Measurements from ENCODE around the gene LMAN1L. TPM values are rescaled to one million over a fixed set of nuclear protein-coding genes. Genes with fewer than 3 reads are reported as not detected.

LMAN1L gene
- total and polyA plus RNA-seq, 2 experiments from 2014 or later = not detected

DNA sequence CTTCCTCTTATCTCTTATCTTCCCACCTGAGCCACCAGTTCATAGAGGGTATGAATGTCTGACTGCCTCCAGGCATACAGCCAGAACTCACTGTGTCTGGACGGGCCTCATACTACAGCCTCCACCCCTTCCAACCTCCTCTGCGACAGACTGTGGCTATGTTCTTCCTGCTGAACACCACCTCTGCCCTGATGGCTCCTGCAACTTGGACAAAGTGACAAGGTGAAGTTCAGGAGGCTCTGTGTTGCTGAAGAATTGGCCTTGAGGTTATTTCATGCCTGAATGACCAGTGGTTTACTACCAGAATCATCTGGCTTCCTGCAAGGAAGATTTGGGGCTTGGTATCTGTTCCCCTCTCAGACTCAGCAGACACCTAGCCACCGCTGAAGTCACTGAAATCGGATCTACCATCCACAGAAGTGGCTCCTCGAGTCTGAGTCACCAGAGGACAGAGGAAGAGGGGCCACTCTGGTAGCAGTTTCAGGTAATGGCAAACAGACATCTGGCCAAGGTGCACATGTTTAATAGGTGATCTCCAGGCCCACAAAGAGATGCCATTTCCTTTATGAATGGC is 44.5 kb downstream of the LMAN1L start:
- Histone ChIP-seq H3K9me3 (ENCODE audit: low read depth) (no peaks in the 10 kb centered on the region), H3K9me2 (replicated peaks; ENCODE audit: insufficient read depth) (no peaks in the 10 kb centered on the region), H2AFZ (no peak overlapping the region), H3K4me3 (no peak overlapping the region), H3K79me2 (peaks cover 72% of the 10 kb centered on the region), H3K36me3 (replicated peaks; ENCODE audit: insufficient read depth, low read depth) (no peaks in the 10 kb centered on the region), H3K27ac (peak overlapping the region; percentile 52), H3K4me1 (ENCODE audit: insufficient read depth) (peaks cover 11% of the 10 kb centered on the region), H4K20me1 (ENCODE audit: insufficient read depth, poor library complexity, severe bottlenecking) (peaks cover 45% of the 10 kb centered on the region), H3K27me3 (no peaks in the 10 kb centered on the region), H3K4me2 (no peak overlapping the region)
- DNase-seq (ENCODE audit: low spot score) = no peak
- TF ChIP-seq, protein P1, sequence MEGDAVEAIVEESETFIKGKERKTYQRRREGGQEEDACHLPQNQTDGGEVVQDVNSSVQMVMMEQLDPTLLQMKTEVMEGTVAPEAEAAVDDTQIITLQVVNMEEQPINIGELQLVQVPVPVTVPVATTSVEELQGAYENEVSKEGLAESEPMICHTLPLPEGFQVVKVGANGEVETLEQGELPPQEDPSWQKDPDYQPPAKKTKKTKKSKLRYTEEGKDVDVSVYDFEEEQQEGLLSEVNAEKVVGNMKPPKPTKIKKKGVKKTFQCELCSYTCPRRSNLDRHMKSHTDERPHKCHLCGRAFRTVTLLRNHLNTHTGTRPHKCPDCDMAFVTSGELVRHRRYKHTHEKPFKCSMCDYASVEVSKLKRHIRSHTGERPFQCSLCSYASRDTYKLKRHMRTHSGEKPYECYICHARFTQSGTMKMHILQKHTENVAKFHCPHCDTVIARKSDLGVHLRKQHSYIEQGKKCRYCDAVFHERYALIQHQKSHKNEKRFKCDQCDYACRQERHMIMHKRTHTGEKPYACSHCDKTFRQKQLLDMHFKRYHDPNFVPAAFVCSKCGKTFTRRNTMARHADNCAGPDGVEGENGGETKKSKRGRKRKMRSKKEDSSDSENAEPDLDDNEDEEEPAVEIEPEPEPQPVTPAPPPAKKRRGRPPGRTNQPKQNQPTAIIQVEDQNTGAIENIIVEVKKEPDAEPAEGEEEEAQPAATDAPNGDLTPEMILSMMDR (IDR thresholded peaks at IDR 0.05; ENCODE audit: poor library complexity) = no peak
- no peak for TF ChIP-seq EZH2 (IDR thresholded peaks at IDR 0.05; ENCODE audit: borderline replicate concordance)
- no peak for TF ChIP-seq EZH2phosphoT487 (IDR thresholded peaks at IDR 0.05; ENCODE audit: low read depth, severe bottlenecking, unreplicated experiment)
- WGBS (ENCODE audit: low lambda C conversion rate, missing lambda C conversion rate) = 63% methylated on average over 5 of the region's 5 CpGs

DNA sequence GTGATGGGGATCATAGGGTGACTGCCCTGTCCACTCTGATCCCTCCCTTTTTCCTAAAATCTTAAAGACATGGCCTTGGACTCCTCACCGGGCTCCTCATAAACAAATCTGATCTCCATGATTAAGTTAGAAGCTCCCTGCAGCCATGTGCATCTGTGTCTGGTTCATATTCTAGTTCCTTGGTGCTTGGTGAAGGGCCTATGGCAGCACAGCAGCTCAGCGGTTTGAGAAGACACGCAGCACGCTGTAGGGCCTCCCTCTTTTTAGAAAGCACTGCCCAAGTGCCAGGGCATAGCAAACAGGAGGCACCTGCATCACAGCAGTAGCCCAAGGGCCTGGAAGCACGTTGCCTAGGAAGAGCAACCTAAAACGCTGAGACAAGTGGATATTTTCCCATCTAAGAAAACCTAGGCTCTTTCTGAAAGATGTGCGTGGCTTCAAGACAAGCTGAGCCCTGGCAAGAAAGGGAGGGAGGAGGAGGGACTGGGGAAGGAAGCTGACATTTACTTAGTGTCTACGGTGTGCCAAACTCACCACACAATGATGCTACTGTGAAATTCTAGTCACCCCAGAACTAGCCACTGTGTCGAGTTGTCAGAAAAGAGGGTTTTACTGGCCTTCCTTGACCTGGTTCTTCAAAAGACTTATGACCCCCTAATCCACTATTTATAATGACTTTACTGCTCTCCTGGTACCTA is 45.2 kb downstream of the LMAN1L start:
- WGBS (ENCODE audit: low lambda C conversion rate, missing lambda C conversion rate) = 91% methylated on average over 9 of the region's 9 CpGs
- H3K36me3 ChIP-seq (replicated peaks; ENCODE audit: insufficient read depth, low read depth) = no peaks in the 10 kb centered on the region
- peaks cover 49% of the 10 kb centered on the region for H4K20me1 ChIP-seq (ENCODE audit: insufficient read depth, poor library complexity, severe bottlenecking)
- H3K9me3 ChIP-seq (ENCODE audit: low read depth) = no peaks in the 10 kb centered on the region
- H3K27me3 ChIP-seq = no peaks in the 10 kb centered on the region
- TF ChIP-seq EZH2phosphoT487 (IDR thresholded peaks at IDR 0.05; ENCODE audit: low read depth, severe bottlenecking, unreplicated experiment) (no peak), EZH2 (IDR thresholded peaks at IDR 0.05; ENCODE audit: borderline replicate concordance) (no peak)
- TF ChIP-seq, protein P1 (IDR thresholded peaks at IDR 0.05; ENCODE audit: poor library complexity) = no peak
- no peak overlapping the region for H3K4me2 ChIP-seq
- H3K9me2 ChIP-seq (replicated peaks; ENCODE audit: insufficient read depth) = no peaks in the 10 kb centered on the region
- H3K4me3 ChIP-seq = no peak overlapping the region
- no peak for DNase-seq (ENCODE audit: low spot score)
- H3K79me2 ChIP-seq = peaks cover 77% of the 10 kb centered on the region
- H3K4me1 ChIP-seq (ENCODE audit: insufficient read depth) = peaks cover 11% of the 10 kb centered on the region
- H3K27ac ChIP-seq = peak overlapping the region; percentile 34
- H2AFZ ChIP-seq = no peak overlapping the region

DNA sequence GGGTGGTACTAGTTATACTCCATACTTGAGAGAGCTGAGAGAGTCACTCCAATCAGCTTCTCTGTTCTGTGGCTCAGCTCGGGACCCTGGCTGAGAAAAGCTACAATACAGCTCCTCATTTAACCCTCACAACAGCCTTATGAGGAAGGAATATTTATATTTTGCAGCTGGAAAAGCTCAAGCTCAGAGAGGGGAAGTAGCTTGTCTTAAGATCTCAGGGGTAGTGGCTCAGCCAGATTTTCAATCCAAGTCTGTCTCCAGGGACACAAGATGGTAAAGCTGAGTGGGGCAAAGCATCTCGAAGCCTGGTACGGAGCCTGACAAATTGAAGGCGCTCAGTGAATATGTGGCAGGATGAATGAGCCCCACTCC is 45.7 kb downstream of the LMAN1L start:
- Histone ChIP-seq H3K27ac (no peak overlapping the region), H3K9me3 (ENCODE audit: low read depth) (no peaks in the 10 kb centered on the region), H3K4me2 (no peak overlapping the region), H3K9me2 (replicated peaks; ENCODE audit: insufficient read depth) (no peaks in the 10 kb centered on the region), H3K36me3 (replicated peaks; ENCODE audit: insufficient read depth, low read depth) (no peaks in the 10 kb centered on the region), H3K27me3 (no peaks in the 10 kb centered on the region), H3K79me2 (peaks cover 83% of the 10 kb centered on the region), H4K20me1 (ENCODE audit: insufficient read depth, poor library complexity, severe bottlenecking) (peaks cover 49% of the 10 kb centered on the region), H3K4me1 (ENCODE audit: insufficient read depth) (peaks cover 11% of the 10 kb centered on the region), H3K4me3 (no peak overlapping the region), H2AFZ (no peak overlapping the region)
- 90% methylated on average over 4 of the region's 4 CpGs for WGBS (ENCODE audit: low lambda C conversion rate, missing lambda C conversion rate)
- no peak for DNase-seq (ENCODE audit: low spot score)
- no peak for TF ChIP-seq EZH2phosphoT487 (IDR thresholded peaks at IDR 0.05; ENCODE audit: low read depth, severe bottlenecking, unreplicated experiment)
- TF ChIP-seq, protein P1 (IDR thresholded peaks at IDR 0.05; ENCODE audit: poor library complexity) = no peak
